ENCODE measurements around the gene ARL14.
"Not testable (repeated sequence)": the region's sequence is repeated elsewhere in the genome, so short reads cannot be mapped to it uniquely, and the experiment has no call there.

Gene ARL14

GRCh38 chr3:160713144-160713543 lies 36.2 kb downstream of the ARL14 start:
- H3K4me3 ChIP-seq (ENCODE audit: low read depth in 1 of 5, low read length in 5 of 5); H3K27me3 ChIP-seq (ENCODE audit: control insufficient read depth in 5 of 5, insufficient read depth in 4 of 5, low read length in 5 of 5); H3K4me1 ChIP-seq (ENCODE audit: control insufficient read depth in 5 of 5, insufficient read depth in 5 of 5, low read length in 5 of 5); H3K9ac ChIP-seq (ENCODE audit: low read length in 5 of 5); H3K9me3 ChIP-seq (ENCODE audit: control insufficient read depth in 5 of 5, low read length in 5 of 5); H3K36me3 ChIP-seq (ENCODE audit: control insufficient read depth in 5 of 5, insufficient read depth in 5 of 5, low read length in 5 of 5); H3K27ac ChIP-seq (ENCODE audit: low read depth, low read length): not testable (repeated sequence)

- H3K27me3 ChIP-seq (ENCODE audit: control insufficient read depth in 5 of 5, insufficient read depth in 4 of 5, low read length in 5 of 5), result no peaks in the 10 kb centered on the region
- H3K9ac ChIP-seq (ENCODE audit: low read length in 5 of 5), result no peak overlapping the region
- no peaks in the 10 kb centered on the region for H3K36me3 ChIP-seq (ENCODE audit: control insufficient read depth in 5 of 5, insufficient read depth in 5 of 5, low read length in 5 of 5)
- no peak overlapping the region for H3K27ac ChIP-seq (ENCODE audit: low read depth, low read length)
- H3K4me3 ChIP-seq (ENCODE audit: low read depth in 1 of 5, low read length in 5 of 5), result no peak overlapping the region
- no peaks in the 10 kb centered on the region for H3K9me3 ChIP-seq (ENCODE audit: control insufficient read depth in 5 of 5, low read length in 5 of 5)
- H3K4me1 ChIP-seq (ENCODE audit: control insufficient read depth in 5 of 5, insufficient read depth in 5 of 5, low read length in 5 of 5), result no peaks in the 10 kb centered on the region
Observed at GRCh38 chr3:160719710-160720109, 42.8 kb downstream of the ARL14 start.

GRCh38 chr3:160720123-160720746 lies 43.3 kb downstream of the ARL14 start:
- Histone ChIP-seq H3K9ac (ENCODE audit: low read length in 5 of 5) (no peak overlapping the region), H3K27ac (ENCODE audit: low read depth, low read length) (no peak overlapping the region)

GRCh38 chr3:160722331-160722730 lies 45.4 kb downstream of the ARL14 start:
- no peak overlapping the region for H3K4me3 ChIP-seq (ENCODE audit: low read depth in 1 of 5, low read length in 5 of 5)
- H3K9ac ChIP-seq (ENCODE audit: low read length in 5 of 5), result no peak overlapping the region
- no peaks in the 10 kb centered on the region for H3K36me3 ChIP-seq (ENCODE audit: control insufficient read depth in 5 of 5, insufficient read depth in 5 of 5, low read length in 5 of 5)
- no peaks in the 10 kb centered on the region for H3K4me1 ChIP-seq (ENCODE audit: control insufficient read depth in 5 of 5, insufficient read depth in 5 of 5, low read length in 5 of 5)
- no peaks in the 10 kb centered on the region for H3K27me3 ChIP-seq (ENCODE audit: control insufficient read depth in 5 of 5, insufficient read depth in 4 of 5, low read length in 5 of 5)
- no peaks in the 10 kb centered on the region for H3K9me3 ChIP-seq (ENCODE audit: control insufficient read depth in 5 of 5, low read length in 5 of 5)
- no peak overlapping the region for H3K27ac ChIP-seq (ENCODE audit: low read depth, low read length)

More at GRCh38 chr3:160720123-160720746, 43.3 kb downstream of the ARL14 start:
- H3K4me3 ChIP-seq (ENCODE audit: low read depth in 1 of 5, low read length in 5 of 5), result no peak overlapping the region
- no peaks in the 10 kb centered on the region for H3K36me3 ChIP-seq (ENCODE audit: control insufficient read depth in 5 of 5, insufficient read depth in 5 of 5, low read length in 5 of 5)
- H3K9me3 ChIP-seq (ENCODE audit: control insufficient read depth in 5 of 5, low read length in 5 of 5), result no peaks in the 10 kb centered on the region
- no peaks in the 10 kb centered on the region for H3K27me3 ChIP-seq (ENCODE audit: control insufficient read depth in 5 of 5, insufficient read depth in 4 of 5, low read length in 5 of 5)
- H3K4me1 ChIP-seq (ENCODE audit: control insufficient read depth in 5 of 5, insufficient read depth in 5 of 5, low read length in 5 of 5), result no peaks in the 10 kb centered on the region

- Histone ChIP-seq H3K4me3 (ENCODE audit: low read depth in 1 of 5, low read length in 5 of 5) (no peak overlapping the region), H3K9ac (ENCODE audit: low read length in 5 of 5) (no peak overlapping the region), H3K4me1 (ENCODE audit: control insufficient read depth in 5 of 5, insufficient read depth in 5 of 5, low read length in 5 of 5) (no peaks in the 10 kb centered on the region)
Observed at GRCh38 chr3:160725338-160725737, 48.4 kb downstream of the ARL14 start.

More at GRCh38 chr3:160725338-160725737, 48.4 kb downstream of the ARL14 start:
- Histone ChIP-seq H3K27me3 (ENCODE audit: control insufficient read depth in 5 of 5, insufficient read depth in 4 of 5, low read length in 5 of 5) (no peaks in the 10 kb centered on the region), H3K9me3 (ENCODE audit: control insufficient read depth in 5 of 5, low read length in 5 of 5) (no peaks in the 10 kb centered on the region), H3K36me3 (ENCODE audit: control insufficient read depth in 5 of 5, insufficient read depth in 5 of 5, low read length in 5 of 5) (no peaks in the 10 kb centered on the region), H3K27ac (ENCODE audit: low read depth, low read length) (no peak overlapping the region)
